ENCODE data around the gene LSP1. TPM values are rescaled to one million over a fixed set of nuclear protein-coding genes. Genes with fewer than 3 reads are reported as not detected.

The LSP1 gene
- total and polyA plus RNA-seq, 10 donors = 136 to 422 (median 335) TPM

- WGBS, 5 donors = 5 to 12% (median 8%) methylated on average over 18 to 23 of the region's 23 CpGs
- Histone ChIP-seq H3K27ac (peak overlapping the region; percentile 66 to 94 (median 88)), H3K4me1 (peaks cover 40 to 100% (median 88%) of the 10 kb centered on the region in 6 donors), H3K9me3 (no peaks in the 10 kb centered on the region), H3K4me3 (peak overlapping the region in 4 of 8 donors; percentile 12 to 55 (median 14)), H3K27me3 (replicated peaks in 1 of 7) (no peaks in the 10 kb centered on the region), H3K36me3 (no peaks in the 10 kb centered on the region)
- peak; percentile 94 for DNase-seq
- intact Hi-C loops (cut with DNase I; ENCODE audit: low total_unique reads) = no loop called here
- TF ChIP-seq POLR2AphosphoS5 (IDR thresholded peaks at IDR 0.05) (peak; percentile 88 to 91 (median 90)), POLR2A (IDR thresholded peaks at IDR 0.05) (no peak), CTCF (IDR thresholded peaks at IDR 0.05 in 8 of 11, conservative IDR thresholded peaks at IDR 0.05 in 3 of 11) (no peak)
Measured at GRCh38 chr11:1844221-1845094, 8.4 kb upstream of the LSP1 start.

GRCh38 chr11:1845095-1845429 lies 7.8 kb upstream of the LSP1 start:
- TF ChIP-seq POLR2AphosphoS5 (IDR thresholded peaks at IDR 0.05) (no peak), POLR2A (IDR thresholded peaks at IDR 0.05) (no peak), CTCF (IDR thresholded peaks at IDR 0.05 in 8 of 11, conservative IDR thresholded peaks at IDR 0.05 in 3 of 11) (no peak)
- intact Hi-C loops (cut with DNase I; ENCODE audit: low total_unique reads) = no loop called here
- peak overlapping the region in 1 of 8 donors; percentile 55 for H3K4me3 ChIP-seq

GRCh38 chr11:1845561-1846452 lies 7.1 kb upstream of the LSP1 start:
- TF ChIP-seq POLR2AphosphoS5 (IDR thresholded peaks at IDR 0.05) (peak in 1 of 3 donors; percentile 18), POLR2A (IDR thresholded peaks at IDR 0.05) (no peak)
- peak; percentile 81 for DNase-seq
- intact Hi-C loops (cut with DNase I; ENCODE audit: low total_unique reads) = no loop called here
- no peaks in the 10 kb centered on the region for H3K9me3 ChIP-seq
- H3K27ac ChIP-seq = peak overlapping the region; percentile 1 to 94 (median 88)
- 61 to 68% (median 62%) methylated on average over 20 to 21 of the region's 21 CpGs for WGBS, 5 donors
- peaks cover 36 to 100% (median 88%) of the 10 kb centered on the region in 6 donors for H3K4me1 ChIP-seq
- peak overlapping the region in 1 of 8 donors; percentile 55 for H3K4me3 ChIP-seq
- H3K36me3 ChIP-seq = no peaks in the 10 kb centered on the region
- H3K27me3 ChIP-seq (replicated peaks in 1 of 7) = no peaks in the 10 kb centered on the region

More at GRCh38 chr11:1845095-1845429, 7.8 kb upstream of the LSP1 start:
- no peaks in the 10 kb centered on the region for H3K36me3 ChIP-seq
- H3K27ac ChIP-seq = peak overlapping the region; percentile 1 to 94 (median 88)
- WGBS, 5 donors = 52 to 67% (median 61%) methylated on average over 1 of the region's 1 CpG
- H3K4me1 ChIP-seq = peaks cover 39 to 100% (median 88%) of the 10 kb centered on the region in 6 donors
- DNase-seq = no peak
- H3K27me3 ChIP-seq (replicated peaks in 1 of 7) = no peaks in the 10 kb centered on the region
- no peaks in the 10 kb centered on the region for H3K9me3 ChIP-seq

GRCh38 chr11:1846453-1846932 lies 6.4 kb upstream of the LSP1 start:
- intact Hi-C loops (cut with DNase I; ENCODE audit: low total_unique reads) = no loop called here
- Histone ChIP-seq H3K4me1 (peaks cover 38 to 100% (median 88%) of the 10 kb centered on the region in 6 donors), H3K4me3 (no peak overlapping the region), H3K27ac (peak overlapping the region in 7 of 8 donors; percentile 84 to 94 (median 91)), H3K9me3 (no peaks in the 10 kb centered on the region), H3K27me3 (replicated peaks in 1 of 7) (no peaks in the 10 kb centered on the region), H3K36me3 (no peaks in the 10 kb centered on the region)
- peak; percentile 78 for DNase-seq
- no peak for TF ChIP-seq POLR2AphosphoS5 (IDR thresholded peaks at IDR 0.05)
- TF ChIP-seq CTCF (IDR thresholded peaks at IDR 0.05 in 8 of 11, conservative IDR thresholded peaks at IDR 0.05 in 3 of 11) = no peak
- TF ChIP-seq POLR2A (IDR thresholded peaks at IDR 0.05) = no peak
- 88 to 96% (median 93%) methylated on average over 8 to 9 of the region's 9 CpGs for WGBS, 5 donors
